Sigmoid colon (tissue), 4 donors: ENCODE results near the gene CMKLR1.

Experiments
- CTCF ChIP-seq, 4 experiments: fragments of 450-650 bp in 3 of 4; fragments of 200-600 bp in 1 of 4; IDR thresholded peaks; one replicate each; pipeline ENCODE4 v1.5.1; 2016 to 2019; ENCODE audit warnings: antibody characterized with exemption in 4 of 4, mild to moderate bottlenecking in 3 of 4, moderate library complexity in 2 of 4
- EP300 ChIP-seq, 4 donors: sonication (generic); formaldehyde crosslinking; IDR thresholded peaks; one replicate each; pipeline ENCODE4 v1.6.1; 2017; ENCODE audit warnings: antibody characterized with exemption in 4 of 4

GRCh38 chr12:108368089-108368488 is 29.0 kb upstream of the CMKLR1 start:
- TF ChIP-seq CTCF (IDR thresholded peaks at IDR 0.05) = no peak
- no peak for TF ChIP-seq EP300 (IDR thresholded peaks at IDR 0.05)
